ENCODE data around the gene SSUH2.

DNA sequence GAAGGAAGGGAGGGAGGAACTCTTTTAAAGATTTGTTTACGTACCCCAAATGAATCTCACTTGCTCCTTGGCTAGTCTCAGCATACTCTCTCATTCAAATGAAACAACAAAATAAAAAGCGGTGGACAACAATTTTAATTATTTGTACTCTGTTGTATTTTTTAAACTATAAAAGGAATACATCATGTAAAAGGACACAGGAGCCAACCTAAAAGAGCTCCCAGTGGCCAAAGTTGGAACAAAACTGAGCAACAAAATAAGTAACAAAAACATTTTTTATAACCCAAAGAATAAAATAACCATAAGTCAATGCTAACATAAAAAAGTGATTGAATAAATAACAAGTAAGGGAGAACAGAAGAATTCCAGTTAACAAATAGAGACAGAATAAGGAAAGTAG, 24.4 kb upstream of the SSUH2 start:
- TF ChIP-seq POLR2A (IDR thresholded peaks at IDR 0.05) (no peak), EP300 (IDR thresholded peaks at IDR 0.05) (no peak), POLR2AphosphoS5 (IDR thresholded peaks at IDR 0.05) (no peak)
- TF ChIP-seq, protein P1, sequence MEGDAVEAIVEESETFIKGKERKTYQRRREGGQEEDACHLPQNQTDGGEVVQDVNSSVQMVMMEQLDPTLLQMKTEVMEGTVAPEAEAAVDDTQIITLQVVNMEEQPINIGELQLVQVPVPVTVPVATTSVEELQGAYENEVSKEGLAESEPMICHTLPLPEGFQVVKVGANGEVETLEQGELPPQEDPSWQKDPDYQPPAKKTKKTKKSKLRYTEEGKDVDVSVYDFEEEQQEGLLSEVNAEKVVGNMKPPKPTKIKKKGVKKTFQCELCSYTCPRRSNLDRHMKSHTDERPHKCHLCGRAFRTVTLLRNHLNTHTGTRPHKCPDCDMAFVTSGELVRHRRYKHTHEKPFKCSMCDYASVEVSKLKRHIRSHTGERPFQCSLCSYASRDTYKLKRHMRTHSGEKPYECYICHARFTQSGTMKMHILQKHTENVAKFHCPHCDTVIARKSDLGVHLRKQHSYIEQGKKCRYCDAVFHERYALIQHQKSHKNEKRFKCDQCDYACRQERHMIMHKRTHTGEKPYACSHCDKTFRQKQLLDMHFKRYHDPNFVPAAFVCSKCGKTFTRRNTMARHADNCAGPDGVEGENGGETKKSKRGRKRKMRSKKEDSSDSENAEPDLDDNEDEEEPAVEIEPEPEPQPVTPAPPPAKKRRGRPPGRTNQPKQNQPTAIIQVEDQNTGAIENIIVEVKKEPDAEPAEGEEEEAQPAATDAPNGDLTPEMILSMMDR (IDR thresholded peaks at IDR 0.05): no peak

All from suprapubic skin (tissue), 4 donors.